Neuronal stem cell (in vitro differentiated cells): Measurements from ENCODE around the gene MBD2.

Source experiments
- DNase-seq: peaks from one replicate; pipeline ENCODE4 v3.0.0-alpha.2; 2013; ENCODE audit warnings: low spot score
- H2AFZ ChIP-seq: one replicate; pipeline ENCODE4 v1.6.1; 2013; ENCODE audit warnings: mild to moderate bottlenecking, low read length, inconsistent platforms
- H2AK5ac ChIP-seq: 2 replicates; pipeline ENCODE4 v1.6.1; 2013; ENCODE audit warnings: low read depth, mild to moderate bottlenecking, inconsistent platforms, low read length, moderate library complexity, mixed read lengths
- H2BK120ac ChIP-seq: 2 replicates; pipeline ENCODE4 v1.6.1; 2013; ENCODE audit warnings: low read depth, mild to moderate bottlenecking, inconsistent platforms, low read length, moderate library complexity, mixed read lengths
- H2BK12ac ChIP-seq: one replicate; pipeline ENCODE4 v1.6.1; 2013; ENCODE audit warnings: low read length, inconsistent platforms
- H2BK15ac ChIP-seq: 2 replicates; pipeline ENCODE4 v1.6.1; 2013; ENCODE audit warnings: mild to moderate bottlenecking, low read length, inconsistent platforms, mixed read lengths
- H2BK5ac ChIP-seq: one replicate; pipeline ENCODE4 v1.6.1; 2013; ENCODE audit warnings: inconsistent platforms, mild to moderate bottlenecking, low read length, moderate library complexity
- H3K14ac ChIP-seq: one replicate; pipeline ENCODE4 v1.6.1; 2013; ENCODE audit warnings: low read length, inconsistent platforms
- H3K18ac ChIP-seq: 2 replicates; pipeline ENCODE4 v1.6.1; 2013; ENCODE audit warnings: low read length, inconsistent platforms
- H3K23ac ChIP-seq: 2 replicates; pipeline ENCODE4 v1.6.1; 2013; ENCODE audit warnings: low read depth, mild to moderate bottlenecking, mixed read lengths, low read length, inconsistent platforms; ENCODE audit not compliant: poor library complexity
- H3K27ac ChIP-seq: replicated peaks from 3 replicates; pipeline ENCODE4 v1.5.1; 2013; ENCODE audit warnings: low read length, inconsistent platforms
- H3K27me3 ChIP-seq, 3 experiments: 2 replicates each; pipeline ENCODE4 v1.6.1; 2013; ENCODE audit warnings: low read length in 3 of 3, mild to moderate bottlenecking in 2 of 3, inconsistent platforms in 1 of 3, low read depth in 1 of 3, mixed read lengths in 1 of 3, moderate library complexity in 1 of 3; ENCODE audit not compliant: control insufficient read depth in 3 of 3, insufficient read depth in 3 of 3
- H3K36me3 ChIP-seq, 2 donors: replicated peaks in 1 of 2; 2 replicates each; pipeline ENCODE4 v1.6.1; 2013; ENCODE audit warnings: low read length in 2 of 2; ENCODE audit not compliant: control insufficient read depth in 2 of 2, insufficient read depth in 2 of 2
- H3K4ac ChIP-seq: 2 replicates; pipeline ENCODE4 v1.6.1; 2013; ENCODE audit warnings: inconsistent platforms, mild to moderate bottlenecking, low read length, moderate library complexity
- H3K4me1 ChIP-seq, 2 donors: 1 replicate in 1 of 2; 2 replicates in 1 of 2; pipeline ENCODE4 v1.6.1; 2013; ENCODE audit warnings: low read length in 2 of 2, low read depth in 1 of 2; ENCODE audit not compliant: control insufficient read depth in 2 of 2, insufficient read depth in 1 of 2
- H3K4me2 ChIP-seq: one replicate; pipeline ENCODE4 v1.6.1; 2013; ENCODE audit warnings: mild to moderate bottlenecking, low read length, inconsistent platforms; ENCODE audit not compliant: insufficient read depth, poor library complexity, severe bottlenecking
- H3K4me3 ChIP-seq, 2 donors: 2 replicates each; pipeline ENCODE4 v1.5.1; 2013; ENCODE audit warnings: low read length in 2 of 2, mild to moderate bottlenecking in 2 of 2, inconsistent platforms in 1 of 2, moderate library complexity in 1 of 2
- H3K79me1 ChIP-seq: one replicate; pipeline ENCODE4 v1.6.1; 2013; ENCODE audit warnings: low read depth, mild to moderate bottlenecking, inconsistent platforms, low read length, moderate library complexity
- H3K9ac ChIP-seq: one replicate; pipeline ENCODE4 v1.6.1; 2013; ENCODE audit warnings: mild to moderate bottlenecking, low read depth, low read length, inconsistent platforms; ENCODE audit not compliant: poor library complexity
- H3K9me3 ChIP-seq, 2 donors: replicated peaks in 1 of 2; 2 replicates each; pipeline versions ENCODE3 to v1.6.1; 2013; ENCODE audit warnings: low read length in 2 of 2, mild to moderate bottlenecking in 2 of 2, inconsistent platforms in 1 of 2, low read depth in 1 of 2, mixed read lengths in 1 of 2, moderate library complexity in 1 of 2; ENCODE audit not compliant: control insufficient read depth in 2 of 2, insufficient read depth in 1 of 2
- H4K8ac ChIP-seq: one replicate; pipeline ENCODE4 v1.6.1; 2013; ENCODE audit warnings: low read depth, mild to moderate bottlenecking, inconsistent platforms, low read length, moderate library complexity
- H4K91ac ChIP-seq: one replicate; pipeline ENCODE4 v1.6.1; 2013; ENCODE audit warnings: low read length, low read depth, mild to moderate bottlenecking, inconsistent platforms; ENCODE audit not compliant: poor library complexity
- WGBS, 2 donors: extraction: QIAGEN DNeasy Blood & Tissue Kit; methylation state at CpG; one replicate each; pipeline ENCODE4 v1.1.7; 2013; ENCODE audit warnings: missing lambda C conversion rate in 2 of 2, mixed read lengths in 1 of 2; ENCODE audit not compliant: insufficient read length in 2 of 2, insufficient replicate concordance in 1 of 2; ENCODE audit errors: extremely low coverage in 2 of 2; 5-methylcytosine and 5-hydroxymethylcytosine counted together

Gene MBD2

DNA sequence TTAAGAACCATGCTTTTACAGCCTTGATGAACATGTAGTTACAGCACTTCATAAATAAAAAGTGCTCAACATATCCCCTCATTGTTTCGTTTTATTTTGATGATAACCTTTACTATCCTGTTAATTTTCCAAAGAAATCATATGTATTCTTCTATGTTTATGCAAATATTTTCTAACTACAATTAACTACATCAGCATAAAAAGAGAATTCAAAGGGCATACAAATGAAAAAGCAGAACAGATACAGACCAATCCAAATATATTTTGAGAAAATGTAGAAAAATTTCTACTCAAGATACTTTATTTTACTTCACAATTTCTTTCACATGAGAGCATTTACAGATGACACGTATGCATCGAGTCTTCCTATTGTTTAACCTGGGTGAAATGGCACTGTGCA, 69.1 kb downstream of the MBD2 start:
- no peak overlapping the region for H2AFZ ChIP-seq
- no peak overlapping the region for H3K4ac ChIP-seq
- no peaks in the 10 kb centered on the region for H3K4me1 ChIP-seq
- WGBS, 2 donors, result no CpG with 5 or more reads among the region's 3 CpGs
- H4K8ac ChIP-seq, result no peak overlapping the region
- H4K91ac ChIP-seq, result no peak overlapping the region
- H3K9me3 ChIP-seq, result no peaks in the 10 kb centered on the region
- no peak for DNase-seq
- no peak overlapping the region for H2BK5ac ChIP-seq
- H3K4me2 ChIP-seq, result no peak overlapping the region
- H3K27me3 ChIP-seq, result no peaks in the 10 kb centered on the region
- H3K14ac ChIP-seq, result no peak overlapping the region
- no peaks in the 10 kb centered on the region for H3K79me1 ChIP-seq
- peaks cover 0 to 16% of the 10 kb centered on the region in 2 donors for H3K36me3 ChIP-seq
- no peak overlapping the region for H2AK5ac ChIP-seq
- H3K18ac ChIP-seq, result no peak overlapping the region
- no peak overlapping the region for H3K9ac ChIP-seq
- no peak overlapping the region for H3K4me3 ChIP-seq
- H2BK15ac ChIP-seq, result no peak overlapping the region
- H2BK12ac ChIP-seq, result no peak overlapping the region
- H2BK120ac ChIP-seq, result no peak overlapping the region
- no peak overlapping the region for H3K23ac ChIP-seq
- no peak overlapping the region for H3K27ac ChIP-seq

DNA sequence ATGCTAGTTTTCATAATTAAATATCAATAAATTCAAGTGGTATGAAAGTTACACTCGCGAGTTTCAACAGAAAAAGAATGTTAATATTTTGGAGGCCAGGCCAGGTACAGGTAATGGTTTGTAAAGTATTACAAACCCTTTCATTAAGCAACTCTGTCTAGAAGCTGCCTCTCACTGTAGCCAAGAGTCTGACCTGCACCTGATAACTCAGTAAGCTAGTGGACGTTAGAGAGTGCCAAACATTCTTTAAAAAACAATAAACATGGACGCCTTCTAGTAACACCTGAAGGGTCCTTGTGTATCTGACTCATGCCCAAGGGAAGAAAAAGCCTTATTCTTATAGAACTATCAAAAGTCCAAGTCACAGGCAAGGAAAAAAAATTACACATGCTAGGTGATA, 70.2 kb downstream of the MBD2 start:
- Histone ChIP-seq H4K91ac (no peak overlapping the region), H3K4me1 (peaks cover 2% of the 10 kb centered on the region in 2 donors), H3K9ac (no peak overlapping the region), H3K9me3 (no peaks in the 10 kb centered on the region), H3K4me3 (no peak overlapping the region), H3K4me2 (no peak overlapping the region), H3K79me1 (no peaks in the 10 kb centered on the region), H2AK5ac (no peak overlapping the region), H2BK15ac (no peak overlapping the region), H2BK5ac (no peak overlapping the region), H3K18ac (no peak overlapping the region), H3K4ac (no peak overlapping the region), H3K23ac (no peak overlapping the region), H3K27me3 (no peaks in the 10 kb centered on the region), H2BK12ac (no peak overlapping the region), H2BK120ac (no peak overlapping the region), H3K27ac (no peak overlapping the region), H3K14ac (no peak overlapping the region), H2AFZ (no peak overlapping the region), H4K8ac (no peak overlapping the region), H3K36me3 (peaks cover 0 to 11% of the 10 kb centered on the region in 2 donors)
- no CpG with 5 or more reads among the region's 4 CpGs for WGBS, 2 donors
- DNase-seq, result no peak

DNA sequence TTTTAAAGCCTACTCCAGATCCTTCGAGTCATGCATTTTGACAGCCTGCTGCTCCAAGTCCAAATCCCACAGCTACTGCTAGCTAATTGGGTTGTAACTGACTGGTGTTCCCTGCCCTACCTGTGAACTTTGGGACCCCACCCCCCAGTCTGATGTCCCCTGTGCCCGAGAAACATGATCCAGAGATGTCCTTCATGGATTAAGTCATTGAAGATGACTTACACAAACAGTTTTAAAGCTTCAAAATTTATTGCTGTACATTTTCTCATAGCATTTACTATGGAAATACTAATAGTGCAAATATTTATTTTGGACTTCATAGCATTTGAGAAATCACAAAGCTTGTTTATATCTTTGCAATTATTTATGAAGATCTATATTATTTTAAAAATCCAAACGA, 73.1 kb downstream of the MBD2 start:
- H3K4me2 ChIP-seq, result no peak overlapping the region
- no peak overlapping the region for H3K18ac ChIP-seq
- H2AFZ ChIP-seq, result no peak overlapping the region
- no peak overlapping the region for H2BK5ac ChIP-seq
- peaks cover 2 to 8% of the 10 kb centered on the region in 2 donors for H3K4me1 ChIP-seq
- no peak overlapping the region for H4K8ac ChIP-seq
- H3K27me3 ChIP-seq, result no peaks in the 10 kb centered on the region
- no peak overlapping the region for H3K9ac ChIP-seq
- H3K9me3 ChIP-seq, result no peaks in the 10 kb centered on the region
- no peak overlapping the region for H3K4me3 ChIP-seq
- no peak overlapping the region for H3K23ac ChIP-seq
- H2BK12ac ChIP-seq, result no peak overlapping the region
- DNase-seq, result no peak
- H4K91ac ChIP-seq, result no peak overlapping the region
- no peaks in the 10 kb centered on the region for H3K79me1 ChIP-seq
- H3K27ac ChIP-seq, result no peak overlapping the region
- WGBS, 2 donors, result no CpG with 5 or more reads among the region's 3 CpGs
- no peak overlapping the region for H2AK5ac ChIP-seq
- no peak overlapping the region for H3K14ac ChIP-seq
- H2BK120ac ChIP-seq, result no peak overlapping the region
- H3K36me3 ChIP-seq, result no peaks in the 10 kb centered on the region
- no peak overlapping the region for H2BK15ac ChIP-seq
- H3K4ac ChIP-seq, result no peak overlapping the region

DNA sequence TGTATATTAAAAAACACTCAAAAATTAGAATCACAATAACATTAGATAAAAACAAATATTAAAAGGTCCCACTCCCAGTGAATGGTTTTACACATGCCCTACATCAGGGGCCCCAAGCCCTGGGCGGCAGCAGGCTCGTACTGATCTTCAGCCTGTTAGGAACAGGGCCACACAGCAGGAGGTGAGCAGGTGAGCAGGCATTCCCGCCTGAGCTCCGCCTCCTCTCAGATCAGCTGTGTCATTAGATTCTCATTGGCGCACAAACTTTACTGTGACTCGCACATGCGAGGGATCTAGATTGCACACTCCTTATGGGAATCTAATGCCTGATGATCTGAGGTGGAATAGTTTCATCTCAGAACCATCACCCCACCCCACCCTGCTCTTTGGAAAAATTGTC, 74.2 kb downstream of the MBD2 start:
- Histone ChIP-seq H2AFZ (no peak overlapping the region), H4K91ac (no peak overlapping the region), H3K23ac (no peak overlapping the region), H2BK5ac (no peak overlapping the region), H2BK15ac (no peak overlapping the region), H3K4ac (no peak overlapping the region), H3K4me1 (peaks cover 2 to 8% of the 10 kb centered on the region in 2 donors), H4K8ac (no peak overlapping the region), H3K4me3 (no peak overlapping the region), H3K79me1 (no peaks in the 10 kb centered on the region), H3K4me2 (no peak overlapping the region), H3K27me3 (no peaks in the 10 kb centered on the region), H2AK5ac (no peak overlapping the region), H2BK12ac (no peak overlapping the region), H3K36me3 (no peaks in the 10 kb centered on the region), H3K18ac (no peak overlapping the region), H3K9me3 (no peaks in the 10 kb centered on the region), H3K9ac (no peak overlapping the region), H2BK120ac (no peak overlapping the region), H3K14ac (no peak overlapping the region), H3K27ac (no peak overlapping the region)
- DNase-seq, result no peak
- no CpG with 5 or more reads among the region's 7 CpGs for WGBS, 2 donors
